Loucy (cell line): ENCODE measurements around the gene CFAP119.
A peak's percentile ranks its signal among the peaks of the same experiment; 100 is the strongest.

Source experiments
- CTCF ChIP-seq: fragments of 200-600 bp; sonication (generic); conservative IDR thresholded peaks from 2 replicates; pipeline ENCODE4 v1.5.1; 2014; ENCODE audit warnings: mild to moderate bottlenecking, antibody characterized with exemption, low read length
- EZH2phosphoT487 ChIP-seq: fragments of 200-600 bp; IDR thresholded peaks from 2 replicates; pipeline ENCODE4 v1.6.1; 2018; ENCODE audit warnings: antibody characterized with exemption, mild to moderate bottlenecking, moderate library complexity, borderline replicate concordance

- TF ChIP-seq CTCF = peak; percentile 42; the same call in 1 of the 2 replicates
- no peak for TF ChIP-seq EZH2phosphoT487
These were observed 39.4 kb downstream of the CFAP119 start for GRCh38 chr16:30722443-30722842.
